Lower leg skin (tissue), 4 donors: Measurements from ENCODE around the gene RIPOR2. TPM values are rescaled to one million over a fixed set of nuclear protein-coding genes. Genes with fewer than 3 reads are reported as not detected.

Source experiments
- DNase-seq, 2 donors: peaks; one replicate each; pipeline ENCODE4 v3.0.0-alpha.2; 2019; ENCODE audit warnings: low spot score in 2 of 2
- H3K4me3 ChIP-seq: fragments of 200-600 bp; sonication (generic); 2 replicates; pipeline ENCODE4 v1.5.1; 2017; ENCODE audit warnings: mild to moderate bottlenecking, low read depth; ENCODE audit not compliant: poor library complexity, severe bottlenecking
- POLR2A ChIP-seq, 2 donors: fragments of 450-650 bp; IDR thresholded peaks; one replicate each; pipeline ENCODE4 v1.6.1; 2016 to 2017; ENCODE audit warnings: antibody characterized with exemption in 2 of 2, mild to moderate bottlenecking in 1 of 2, moderate library complexity in 1 of 2
- WGBS, 2 donors: methylation state at CpG; one replicate each; pipeline ENCODE4 v1.1.5; 2018; 5-methylcytosine and 5-hydroxymethylcytosine counted together
- intact Hi-C: fragments of 100-400 bp; cut with DNase I; formaldehyde crosslinking; loops from one replicate; pipeline ENCODE4 v1.15.0; 2023; ENCODE audit warnings: low total_unique reads
- total RNA-seq, 4 donors: library from RNA; depleted of rRNA; stranded (reverse); fragments of >200 nt; gene quantifications; one replicate each; pipeline ENCODE4 v1.1.0, GENCODE V29; 2016
- TF ChIP-seq, protein P1 (sequence below), 3 donors: fragments of 450-650 bp; IDR thresholded peaks; one replicate each; pipeline ENCODE4 v1.5.1; 2016; ENCODE audit warnings: antibody characterized with exemption in 3 of 3, mild to moderate bottlenecking in 3 of 3, moderate library complexity in 2 of 3

Gene RIPOR2
- total RNA-seq, 4 donors from 2014 or later: 5.2 to 21.3 (median 8.6) TPM

DNA sequence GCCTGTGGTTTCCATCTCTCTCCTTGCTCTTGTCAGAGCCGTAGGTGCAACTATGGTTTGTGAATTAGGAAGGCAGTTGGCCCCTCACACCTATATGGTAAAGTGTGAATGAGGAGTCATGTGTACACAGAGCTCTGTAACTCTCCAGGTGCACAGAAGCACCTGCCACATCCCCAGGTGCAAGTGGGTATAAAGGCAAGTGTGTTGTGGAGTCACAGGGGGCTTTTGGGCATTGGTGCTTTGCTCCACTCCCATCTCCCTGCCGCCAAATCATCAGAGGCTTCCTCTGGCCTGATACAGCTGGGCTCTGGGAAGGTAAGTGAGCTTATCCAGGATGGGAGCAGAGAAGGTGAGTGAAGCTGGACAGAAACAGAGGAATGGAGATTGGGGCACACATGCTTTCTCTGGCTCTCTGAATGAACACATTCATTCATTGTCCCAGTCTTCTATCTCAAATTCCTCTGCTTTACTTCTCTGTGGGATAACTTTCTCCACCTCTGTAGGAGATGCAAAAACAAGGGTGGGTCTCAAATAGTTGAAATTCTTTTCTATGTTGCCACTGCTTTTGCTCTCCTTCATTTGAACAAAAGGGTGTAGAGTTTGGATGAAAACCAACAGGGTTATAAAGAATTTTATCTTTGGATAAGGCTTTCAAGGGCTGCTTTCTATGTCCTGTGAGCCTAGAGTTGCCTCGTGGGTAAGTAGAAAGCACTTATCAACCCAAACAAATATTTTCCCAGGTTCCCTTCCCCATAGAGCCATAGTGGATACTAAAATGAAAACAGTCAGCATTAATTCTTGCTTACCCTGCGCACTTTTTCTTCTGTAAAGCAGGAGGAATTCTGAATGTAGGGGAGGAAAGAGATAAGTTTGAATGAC lies 45.0 kb upstream of the RIPOR2 start:
- 82% methylated on average over 4 of the region's 4 CpGs for WGBS, 2 donors
- no peak for TF ChIP-seq POLR2A (IDR thresholded peaks at IDR 0.05)
- TF ChIP-seq, protein P1, sequence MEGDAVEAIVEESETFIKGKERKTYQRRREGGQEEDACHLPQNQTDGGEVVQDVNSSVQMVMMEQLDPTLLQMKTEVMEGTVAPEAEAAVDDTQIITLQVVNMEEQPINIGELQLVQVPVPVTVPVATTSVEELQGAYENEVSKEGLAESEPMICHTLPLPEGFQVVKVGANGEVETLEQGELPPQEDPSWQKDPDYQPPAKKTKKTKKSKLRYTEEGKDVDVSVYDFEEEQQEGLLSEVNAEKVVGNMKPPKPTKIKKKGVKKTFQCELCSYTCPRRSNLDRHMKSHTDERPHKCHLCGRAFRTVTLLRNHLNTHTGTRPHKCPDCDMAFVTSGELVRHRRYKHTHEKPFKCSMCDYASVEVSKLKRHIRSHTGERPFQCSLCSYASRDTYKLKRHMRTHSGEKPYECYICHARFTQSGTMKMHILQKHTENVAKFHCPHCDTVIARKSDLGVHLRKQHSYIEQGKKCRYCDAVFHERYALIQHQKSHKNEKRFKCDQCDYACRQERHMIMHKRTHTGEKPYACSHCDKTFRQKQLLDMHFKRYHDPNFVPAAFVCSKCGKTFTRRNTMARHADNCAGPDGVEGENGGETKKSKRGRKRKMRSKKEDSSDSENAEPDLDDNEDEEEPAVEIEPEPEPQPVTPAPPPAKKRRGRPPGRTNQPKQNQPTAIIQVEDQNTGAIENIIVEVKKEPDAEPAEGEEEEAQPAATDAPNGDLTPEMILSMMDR (IDR thresholded peaks at IDR 0.05): no peak
- H3K4me3 ChIP-seq: no peak overlapping the region
- no peak for DNase-seq
- intact Hi-C loops: no loop called here

- H3K4me3 ChIP-seq: no peak overlapping the region
- 75% methylated on average over 2 of the region's 2 CpGs for WGBS, 2 donors
- DNase-seq: no peak
- no peak for TF ChIP-seq POLR2A (IDR thresholded peaks at IDR 0.05)
- TF ChIP-seq, protein P1 (IDR thresholded peaks at IDR 0.05): no peak
- intact Hi-C loops: no loop called here
These were observed 43.4 kb upstream of the RIPOR2 start for GRCh38 chr6:24979176-24979575.

GRCh38 chr6:24974182-24975171 lies 38.7 kb upstream of the RIPOR2 start:
- intact Hi-C loops: no loop called here
- WGBS, 2 donors: 84% methylated on average over 7 of the region's 7 CpGs
- DNase-seq: no peak
- no peak overlapping the region for H3K4me3 ChIP-seq
- TF ChIP-seq, protein P1 (IDR thresholded peaks at IDR 0.05): no peak
- no peak for TF ChIP-seq POLR2A (IDR thresholded peaks at IDR 0.05)

DNA sequence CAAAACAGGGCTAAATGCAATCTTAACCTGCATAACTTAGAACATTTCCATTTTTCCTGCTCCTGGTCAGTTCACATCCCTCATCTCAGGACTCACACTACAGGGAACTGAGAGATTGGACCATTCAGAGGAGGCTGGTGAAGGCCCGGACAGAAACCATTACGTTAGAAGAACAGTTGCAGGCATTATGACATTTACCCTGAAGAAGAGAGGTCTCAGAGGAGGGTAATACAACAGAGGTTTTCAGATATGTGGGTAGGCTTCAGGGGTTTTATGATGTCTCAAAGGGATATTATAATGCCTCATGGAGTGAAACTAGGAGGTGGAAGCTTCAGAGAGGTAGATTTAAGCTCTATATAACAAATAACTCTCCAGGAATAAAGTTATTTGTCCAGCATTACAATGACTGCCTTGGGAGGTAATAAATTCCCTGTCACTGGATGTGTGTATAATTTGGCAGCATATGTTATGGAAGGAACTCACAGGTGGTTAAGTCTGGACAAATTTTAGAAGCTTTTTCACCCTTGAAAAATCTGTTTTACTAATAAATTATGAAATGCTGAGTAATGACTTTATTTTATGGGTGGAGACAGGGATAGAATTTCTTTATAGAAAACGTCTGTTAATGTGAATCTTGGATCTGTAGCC lies 36.7 kb upstream of the RIPOR2 start:
- intact Hi-C loops: no loop called here
- WGBS, 2 donors: 36 to 41% methylated on average over 3 of the region's 3 CpGs
- DNase-seq: no peak

GRCh38 chr6:24971067-24971466 lies 35.3 kb upstream of the RIPOR2 start:
- no peak overlapping the region for H3K4me3 ChIP-seq
- DNase-seq: no peak
- intact Hi-C loops: no loop called here
- TF ChIP-seq, protein P1 (IDR thresholded peaks at IDR 0.05): no peak
- no peak for TF ChIP-seq POLR2A (IDR thresholded peaks at IDR 0.05)
- 87 to 92% methylated on average over 2 of the region's 2 CpGs for WGBS, 2 donors

More for the DNA sequence above, 36.7 kb upstream of the RIPOR2 start:
- no peak overlapping the region for H3K4me3 ChIP-seq
- no peak for TF ChIP-seq POLR2A (IDR thresholded peaks at IDR 0.05)
- TF ChIP-seq, protein P1 (IDR thresholded peaks at IDR 0.05): no peak
